Activated CD4-positive, CD25-positive, alpha-beta regulatory T cell treated with anti-CD3 and anti-CD28 coated beads, Interleukin-2, amount 50 U/mL, for 72 hours (primary cell): Measurements from ENCODE around the gene NEDD9.

Experiments
- DNase-seq: peaks from one replicate; pipeline ENCODE4 v3.0.0; 2021

NEDD9 gene

GRCh38 chr6:11232193-11232769 is at the start of gene NEDD9:
Gene NEDD9, minus strand, starts transcription at chr6:11232668. Its CDS starts 153 bp downstream, at chr6:11232515.
- peak; percentile 88 for DNase-seq

- DNase-seq, result no peak
Measured at GRCh38 chr6:11282245-11282644, 49.8 kb upstream of the NEDD9 start.

GRCh38 chr6:11280394-11280793 is 47.9 kb upstream of the NEDD9 start:
- no peak for DNase-seq

- DNase-seq, result no peak
Measured at GRCh38 chr6:11279284-11279689, 46.8 kb upstream of the NEDD9 start.

GRCh38 chr6:11278207-11278559 is 45.7 kb upstream of the NEDD9 start:
- DNase-seq, result peak; percentile 34

GRCh38 chr6:11277275-11278206 is 45.1 kb upstream of the NEDD9 start:
- DNase-seq, result no peak

GRCh38 chr6:11276911-11277274 is 44.4 kb upstream of the NEDD9 start:
- DNase-seq, result no peak

GRCh38 chr6:11276228-11276627 is 43.8 kb upstream of the NEDD9 start:
- no peak for DNase-seq

- DNase-seq, result no peak
Measured at GRCh38 chr6:11275598-11275997, 43.1 kb upstream of the NEDD9 start.

- DNase-seq, result no peak
Measured at GRCh38 chr6:11273406-11274065, 41.1 kb upstream of the NEDD9 start.

- DNase-seq, result no peak
Measured at GRCh38 chr6:11272491-11273192, 40.2 kb upstream of the NEDD9 start.

- DNase-seq, result no peak
Measured at GRCh38 chr6:11271228-11272020, 39.0 kb upstream of the NEDD9 start.

GRCh38 chr6:11270030-11271027 is 37.9 kb upstream of the NEDD9 start:
- no peak for DNase-seq

- DNase-seq, result no peak
Measured at GRCh38 chr6:11268978-11269377, 36.5 kb upstream of the NEDD9 start.

- DNase-seq, result no peak
Measured at GRCh38 chr6:11266926-11267325, 34.5 kb upstream of the NEDD9 start.

GRCh38 chr6:11265932-11266331 is 33.5 kb upstream of the NEDD9 start:
- DNase-seq, result no peak

GRCh38 chr6:11264100-11264499 is 31.6 kb upstream of the NEDD9 start:
- no peak for DNase-seq

GRCh38 chr6:11263291-11263775 is 30.9 kb upstream of the NEDD9 start:
- DNase-seq, result no peak

- no peak for DNase-seq
Measured at GRCh38 chr6:11262242-11262641, 29.8 kb upstream of the NEDD9 start.

- DNase-seq, result no peak
Measured at GRCh38 chr6:11260249-11261038, 28.0 kb upstream of the NEDD9 start.
